ENCODE measurements around the gene CAPNS1.

Gene CAPNS1

DNA sequence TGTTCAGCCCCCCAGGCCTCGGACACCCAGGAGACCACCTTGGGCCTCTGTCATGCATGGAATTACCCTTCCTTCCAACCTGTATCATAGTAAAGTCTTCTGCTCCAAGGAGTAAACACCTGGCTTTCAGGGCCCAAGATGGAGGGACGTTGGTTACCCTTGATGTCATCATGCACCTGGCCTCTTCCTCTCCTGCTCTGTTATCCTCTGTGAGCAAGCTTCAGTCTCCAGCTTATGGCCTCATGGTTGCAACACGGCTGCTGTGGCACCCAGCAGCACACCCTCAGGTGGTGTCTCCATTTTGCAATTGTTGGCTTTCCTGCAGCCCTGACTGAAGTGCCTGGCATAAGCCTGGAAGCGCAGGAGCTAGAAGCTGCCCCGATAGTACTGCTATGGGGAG, 32.9 kb upstream of the CAPNS1 start:
- TF ChIP-seq, protein P1, sequence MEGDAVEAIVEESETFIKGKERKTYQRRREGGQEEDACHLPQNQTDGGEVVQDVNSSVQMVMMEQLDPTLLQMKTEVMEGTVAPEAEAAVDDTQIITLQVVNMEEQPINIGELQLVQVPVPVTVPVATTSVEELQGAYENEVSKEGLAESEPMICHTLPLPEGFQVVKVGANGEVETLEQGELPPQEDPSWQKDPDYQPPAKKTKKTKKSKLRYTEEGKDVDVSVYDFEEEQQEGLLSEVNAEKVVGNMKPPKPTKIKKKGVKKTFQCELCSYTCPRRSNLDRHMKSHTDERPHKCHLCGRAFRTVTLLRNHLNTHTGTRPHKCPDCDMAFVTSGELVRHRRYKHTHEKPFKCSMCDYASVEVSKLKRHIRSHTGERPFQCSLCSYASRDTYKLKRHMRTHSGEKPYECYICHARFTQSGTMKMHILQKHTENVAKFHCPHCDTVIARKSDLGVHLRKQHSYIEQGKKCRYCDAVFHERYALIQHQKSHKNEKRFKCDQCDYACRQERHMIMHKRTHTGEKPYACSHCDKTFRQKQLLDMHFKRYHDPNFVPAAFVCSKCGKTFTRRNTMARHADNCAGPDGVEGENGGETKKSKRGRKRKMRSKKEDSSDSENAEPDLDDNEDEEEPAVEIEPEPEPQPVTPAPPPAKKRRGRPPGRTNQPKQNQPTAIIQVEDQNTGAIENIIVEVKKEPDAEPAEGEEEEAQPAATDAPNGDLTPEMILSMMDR (IDR thresholded peaks at IDR 0.05; ENCODE audit: borderline replicate concordance, extremely low read depth, low read length, poor library complexity, severe bottlenecking) = no peak
- no peak for TF ChIP-seq EZH2 (IDR thresholded peaks at IDR 0.05; ENCODE audit: borderline replicate concordance, low read depth, low read length, severe bottlenecking)
- Histone ChIP-seq H3K79me2 (ENCODE audit: insufficient read depth, low read length) (no peaks in the 10 kb centered on the region), H3K27ac (ENCODE audit: low read length) (no peak overlapping the region; the same call in 1 of the 2 replicates), H4K20me1 (ENCODE audit: insufficient read depth, low read length) (peaks cover 25% of the 10 kb centered on the region), H3K4me1 (ENCODE audit: insufficient read depth, low read length) (no peaks in the 10 kb centered on the region), H3K4me3 (ENCODE audit: low read depth in 1 of 2, low read length in 2 of 2) (no peak overlapping the region), H3K4me2 (ENCODE audit: insufficient read depth, low read length) (no peak overlapping the region), H3K9ac (ENCODE audit: low read depth, low read length) (no peak overlapping the region), H3K9me3 (ENCODE audit: insufficient read depth, low read length, severe bottlenecking) (no peaks in the 10 kb centered on the region), H3K27me3 (ENCODE audit: insufficient read depth, low read length, poor library complexity) (no peaks in the 10 kb centered on the region), H3K36me3 (ENCODE audit: insufficient read depth, low read length) (peaks cover 58% of the 10 kb centered on the region), H2AFZ (ENCODE audit: low read depth, low read length) (no peak overlapping the region)
- DNase-seq = no peak
- ATAC-seq (ENCODE audit: insufficient read depth, low read depth) = no peak; the same call in 2 of the 3 replicates

DNA sequence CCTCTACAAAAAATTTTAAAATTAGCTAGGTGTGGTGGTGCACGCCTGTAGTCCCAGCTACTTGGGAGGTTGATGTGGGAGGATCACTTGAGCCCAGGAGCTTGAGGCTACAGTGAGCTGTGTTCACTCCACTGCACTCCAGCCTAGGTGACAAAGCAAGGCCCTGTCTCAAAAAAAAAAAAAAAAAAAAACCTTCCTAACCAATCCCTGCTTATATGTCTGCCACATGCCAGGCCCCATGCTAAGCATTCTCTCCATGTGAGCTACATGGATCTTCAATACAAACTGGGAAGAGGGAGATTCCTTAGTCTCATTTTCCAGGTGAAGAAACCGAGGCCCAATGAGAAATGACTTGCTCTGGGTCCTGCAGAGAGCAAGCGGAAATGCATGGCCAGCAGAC, 31.2 kb upstream of the CAPNS1 start:
- ATAC-seq (ENCODE audit: insufficient read depth, low read depth) = no peak
- Histone ChIP-seq H3K4me2 (ENCODE audit: insufficient read depth, low read length) (no peak overlapping the region), H2AFZ (ENCODE audit: low read depth, low read length) (no peak overlapping the region), H4K20me1 (ENCODE audit: insufficient read depth, low read length) (0 out of 2 replicates have a peak, but pooled peaks cover 16% of the 10 kb centered on the region), H3K27ac (ENCODE audit: low read length) (no peak overlapping the region), H3K4me3 (ENCODE audit: low read depth in 1 of 2, low read length in 2 of 2) (no peak overlapping the region), H3K9ac (ENCODE audit: low read depth, low read length) (no peak overlapping the region), H3K27me3 (ENCODE audit: insufficient read depth, low read length, poor library complexity) (no peaks in the 10 kb centered on the region), H3K9me3 (ENCODE audit: insufficient read depth, low read length, severe bottlenecking) (no peaks in the 10 kb centered on the region), H3K36me3 (ENCODE audit: insufficient read depth, low read length) (peaks cover 56% of the 10 kb centered on the region), H3K4me1 (ENCODE audit: insufficient read depth, low read length) (peaks cover 11% of the 10 kb centered on the region), H3K79me2 (ENCODE audit: insufficient read depth, low read length) (peaks cover 10% of the 10 kb centered on the region)
- DNase-seq = no peak
- TF ChIP-seq, protein P1 (IDR thresholded peaks at IDR 0.05; ENCODE audit: borderline replicate concordance, extremely low read depth, low read length, poor library complexity, severe bottlenecking) = no peak
- no peak for TF ChIP-seq EZH2 (IDR thresholded peaks at IDR 0.05; ENCODE audit: borderline replicate concordance, low read depth, low read length, severe bottlenecking)

DNA sequence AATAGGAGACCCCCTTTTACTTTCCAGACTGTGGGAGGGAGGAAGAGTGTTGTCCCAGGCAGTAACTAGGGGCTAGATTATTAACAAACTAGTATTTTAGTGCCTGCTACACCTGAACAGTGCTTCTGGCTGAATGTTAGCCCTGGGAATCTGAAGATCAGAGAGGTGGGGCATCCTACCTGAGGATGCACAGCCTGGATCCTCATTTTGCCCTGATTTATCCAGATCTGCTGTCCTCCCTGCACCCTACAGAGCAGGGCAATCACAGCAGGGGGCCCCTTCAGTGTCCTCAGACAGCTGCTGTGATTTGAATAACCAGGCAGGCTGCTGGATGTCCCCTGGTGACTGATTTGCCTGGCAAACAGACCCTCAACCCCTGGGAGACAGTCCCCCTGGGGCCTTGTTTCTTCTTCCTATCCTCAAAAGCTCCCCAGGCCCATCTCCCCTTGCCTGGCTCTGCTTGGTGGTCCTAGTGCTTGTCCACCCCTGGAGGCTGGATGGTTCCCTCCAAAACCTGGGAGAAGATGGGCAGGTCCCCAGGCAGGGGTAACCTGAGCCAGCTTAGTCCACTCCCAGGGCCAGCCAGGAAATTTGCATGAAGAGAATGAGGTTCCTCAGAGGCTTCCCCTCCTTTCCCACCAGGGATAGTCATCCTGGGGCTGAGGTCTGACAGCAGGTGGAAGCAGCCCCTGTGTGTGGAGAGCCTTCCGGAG, 29.2 kb upstream of the CAPNS1 start, which contains the start of gene OVOL3:
Gene OVOL3 (plus strand): TSS at position 657 of the 713 bp plus-strand sequence. CDS start 60 bp downstream, outside the sequence.
- peaks cover 38% of the 10 kb centered on the region for H3K36me3 ChIP-seq (ENCODE audit: insufficient read depth, low read length)
- H2AFZ ChIP-seq (ENCODE audit: low read depth, low read length) = no peak within 1 kb of the TSS
- no peak within 1 kb of the TSS for H3K4me3 ChIP-seq (ENCODE audit: low read depth in 1 of 2, low read length in 2 of 2)
- peaks cover 20% of the 10 kb centered on the region for H3K79me2 ChIP-seq (ENCODE audit: insufficient read depth, low read length)
- no peak within 1 kb of the TSS for H3K9ac ChIP-seq (ENCODE audit: low read depth, low read length)
- H3K4me1 ChIP-seq (ENCODE audit: insufficient read depth, low read length) = peaks cover 19% of the 10 kb centered on the region
- no peaks in the 10 kb centered on the region for H3K9me3 ChIP-seq (ENCODE audit: insufficient read depth, low read length, severe bottlenecking)
- H3K4me2 ChIP-seq (ENCODE audit: insufficient read depth, low read length) = no peak within 1 kb of the TSS
- TF ChIP-seq, protein P1 (IDR thresholded peaks at IDR 0.05; ENCODE audit: borderline replicate concordance, extremely low read depth, low read length, poor library complexity, severe bottlenecking) = no peak
- no peak for TF ChIP-seq EZH2 (IDR thresholded peaks at IDR 0.05; ENCODE audit: borderline replicate concordance, low read depth, low read length, severe bottlenecking)
- no peaks in the 10 kb centered on the region for H3K27me3 ChIP-seq (ENCODE audit: insufficient read depth, low read length, poor library complexity)
- H3K27ac ChIP-seq (ENCODE audit: low read length) = no peak within 1 kb of the TSS
- DNase-seq (no peak), ATAC-seq (ENCODE audit: insufficient read depth, low read depth) (no peak)
- 0 out of 2 replicates have a peak, but pooled peaks cover 7% of the 10 kb centered on the region for H4K20me1 ChIP-seq (ENCODE audit: insufficient read depth, low read length)

Measured in DND-41 (cell line).